OCI-LY1 (cell line): ENCODE results near the gene C9.

Experiments used
- CTCF ChIP-seq: fragments of 200-600 bp; sonication (generic), shearing (Covaris generic); IDR thresholded peaks from 2 replicates; pipeline ENCODE4 v1.5.1; 2017; ENCODE audit warnings: mild to moderate bottlenecking, antibody characterized with exemption, low read length, moderate library complexity, mixed read lengths
- EZH2 ChIP-seq: fragments of 200-600 bp; sonication (generic), shearing (Covaris generic); IDR thresholded peaks from 2 replicates; pipeline ENCODE4 v1.8.0; 2017; ENCODE audit warnings: borderline replicate concordance, mixed run types, mild to moderate bottlenecking, antibody characterized with exemption, low read length, moderate library complexity, mixed read lengths

DNA sequence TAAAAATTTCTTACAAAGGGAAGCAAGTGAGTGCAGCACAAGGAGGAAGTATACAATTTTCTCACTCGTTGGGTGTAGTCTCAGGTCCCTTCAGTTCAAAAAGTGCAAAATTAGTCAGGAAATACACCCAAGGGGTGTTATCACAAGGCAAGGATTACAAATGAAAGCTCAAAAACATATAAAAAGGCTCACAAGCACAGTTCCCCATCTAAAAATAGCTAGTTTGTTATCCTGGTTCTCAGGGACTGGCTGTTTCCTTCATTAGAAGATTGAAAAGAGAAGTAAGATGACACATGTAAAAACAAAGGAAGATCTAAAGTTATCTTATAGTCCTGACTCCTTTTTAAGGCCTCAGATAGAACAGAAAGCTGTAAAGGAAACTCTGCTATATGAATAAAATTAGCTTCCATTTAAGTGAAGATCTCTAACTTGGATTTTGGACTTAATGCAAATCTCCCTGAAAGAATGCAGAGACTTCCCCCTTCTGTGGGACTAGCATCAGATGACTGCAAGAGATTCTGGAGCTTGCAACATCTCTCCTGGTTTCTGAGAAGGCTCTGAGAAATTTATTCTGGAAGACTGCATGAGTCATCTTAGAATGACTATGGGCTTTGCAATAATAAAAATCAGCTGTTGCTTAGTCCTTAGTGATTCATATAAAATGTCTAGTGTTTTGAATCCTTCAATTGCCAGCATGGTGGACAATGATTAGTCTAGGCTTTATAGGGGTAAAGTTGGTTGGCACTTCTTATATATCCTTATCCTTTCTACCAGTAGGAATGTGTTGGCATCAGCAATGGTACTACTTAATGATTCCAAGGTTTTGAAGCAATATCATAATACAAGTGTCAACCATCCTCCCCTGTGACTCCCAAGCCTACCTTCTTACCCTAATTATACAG, 35.1 kb upstream of the C9 start:
- TF ChIP-seq CTCF (no peak), EZH2 (no peak)
